GM19328 (cell line): ENCODE results near the gene SLC18A3.

ENCODE experiments used
- ATAC-seq: cut with Tn5 transposase; IDR thresholded peaks from one replicate; pipeline ENCODE4 v1.9.1; 2021; ENCODE audit warnings: mild to moderate bottlenecking, moderate library complexity; ENCODE audit not compliant: unreplicated experiment

The SLC18A3 gene

DNA sequence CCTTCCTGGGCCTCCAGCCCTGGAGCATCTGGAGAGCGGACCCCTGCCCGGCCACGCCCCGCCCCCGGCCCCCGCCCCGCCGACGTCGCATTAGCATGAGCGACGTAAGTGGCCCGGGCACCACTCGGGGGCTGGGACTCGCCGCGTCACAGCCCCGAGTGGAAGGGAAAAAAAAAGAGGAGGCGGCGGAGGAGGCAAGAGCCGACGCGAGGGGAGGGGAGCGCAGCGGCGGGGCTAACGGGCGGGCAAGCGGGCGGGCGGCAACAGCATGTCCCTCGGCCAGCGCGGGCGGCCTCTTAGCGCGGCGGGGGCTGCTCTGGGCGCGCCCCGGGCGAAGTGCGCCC, at the start of gene SLC18A3:
TSS of gene SLC18A3 (plus strand) at position 197 of the 344 bp plus-strand sequence. CDS start 431 bp downstream, outside the sequence.
- ATAC-seq: no peak

DNA sequence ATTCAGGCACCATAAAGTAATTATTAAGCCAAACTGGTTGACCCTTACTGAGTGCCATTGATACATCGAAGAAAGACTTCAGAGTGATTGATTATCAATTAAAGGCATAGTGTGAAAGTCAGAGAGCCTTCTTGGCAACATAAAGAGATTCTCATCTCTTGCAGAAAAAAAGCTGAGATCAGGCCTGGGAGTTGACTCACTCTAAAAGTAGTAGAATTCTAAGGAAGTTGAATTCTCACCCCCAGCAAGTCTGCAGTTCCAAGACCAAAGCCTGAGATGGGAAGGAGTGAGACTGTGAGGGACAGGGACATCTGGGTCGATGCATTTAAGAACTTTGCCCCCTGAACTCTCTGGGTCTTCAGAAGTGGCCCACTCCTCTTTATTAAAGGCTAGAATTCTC, 49.6 kb upstream of the SLC18A3 start:
- no peak for ATAC-seq

DNA sequence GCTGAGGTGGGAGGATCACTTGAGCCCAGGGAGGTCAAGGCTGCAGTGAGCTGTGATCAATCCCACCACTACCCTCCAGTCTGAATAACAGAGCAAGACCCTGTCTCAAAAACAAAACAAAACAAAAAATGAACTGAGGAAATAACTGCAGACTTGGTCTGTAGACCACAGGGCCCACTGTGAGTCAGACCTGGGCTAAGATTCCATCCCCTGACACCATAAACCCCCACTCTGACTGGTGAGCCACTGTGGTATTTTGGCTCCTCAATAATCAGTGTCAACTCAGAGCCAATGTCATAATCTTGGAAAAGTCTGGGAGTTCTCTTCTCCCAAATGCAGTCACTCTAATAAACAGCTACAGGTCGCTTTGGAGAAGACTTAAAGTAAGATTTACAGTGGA, 47.2 kb upstream of the SLC18A3 start:
- no peak for ATAC-seq

DNA sequence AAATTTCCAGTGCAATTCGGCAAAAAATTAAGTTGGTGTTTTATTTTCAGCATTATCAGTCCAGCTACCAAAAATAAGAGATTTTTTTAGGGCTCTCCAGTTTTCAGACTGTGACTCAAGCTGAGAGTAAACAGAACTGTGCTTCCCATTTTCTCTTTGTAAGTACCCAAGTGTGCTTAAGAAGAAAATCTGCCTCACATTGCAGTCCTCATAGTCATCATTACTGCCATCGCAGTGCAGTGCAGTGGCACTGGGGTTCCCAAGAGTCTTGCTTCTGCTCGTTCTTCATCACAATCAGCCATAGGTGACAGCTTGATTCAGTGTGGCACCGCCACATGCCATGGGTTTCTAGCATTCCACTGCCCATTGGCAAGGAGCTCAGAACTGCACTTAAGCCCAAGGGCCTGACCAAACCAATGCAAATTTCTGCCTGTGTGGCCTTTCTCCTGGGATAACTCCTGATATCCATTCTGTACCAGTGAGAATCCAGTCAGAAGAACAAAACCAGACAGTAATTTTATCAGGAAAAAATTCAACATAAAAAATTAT, 45.6 kb upstream of the SLC18A3 start:
- ATAC-seq: no peak

DNA sequence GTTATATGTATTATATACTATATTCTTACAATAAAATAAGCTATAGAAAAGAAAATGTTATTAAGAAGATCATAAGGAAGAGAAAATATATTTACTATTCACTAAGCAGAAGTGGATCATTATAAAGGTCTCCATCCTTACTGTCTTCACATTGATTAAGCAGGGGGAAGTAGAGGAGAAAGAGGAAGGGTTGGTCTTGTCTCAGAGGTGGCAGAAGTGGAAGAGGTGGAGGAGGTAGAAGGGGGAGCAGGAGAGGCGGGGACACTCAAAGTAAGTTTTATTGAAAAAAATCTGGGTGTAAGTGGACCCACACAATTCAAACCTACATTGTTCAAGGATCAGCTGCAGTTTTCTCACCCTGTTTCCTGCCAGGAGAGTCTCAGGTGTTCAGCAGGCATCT, 42.3 kb upstream of the SLC18A3 start:
- ATAC-seq: no peak

DNA sequence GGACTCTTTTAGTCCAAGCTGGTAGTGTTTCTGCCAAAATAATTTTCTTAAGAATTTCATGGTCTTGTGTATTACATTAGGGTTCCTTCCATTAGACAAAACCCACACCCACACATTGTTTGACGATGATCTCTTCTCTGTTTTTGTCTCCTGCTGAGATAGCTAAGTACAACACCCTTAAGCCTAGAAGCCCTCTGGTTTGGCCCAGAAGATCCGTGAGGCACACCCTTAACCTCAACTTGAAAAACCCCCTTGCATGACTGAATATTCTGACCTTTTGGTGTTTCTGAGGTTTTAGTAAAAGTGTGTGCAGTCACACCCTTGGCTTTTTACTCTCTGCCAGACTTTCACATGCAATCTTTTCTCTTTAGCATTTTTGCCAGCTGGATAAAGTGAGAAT, 41.9 kb upstream of the SLC18A3 start:
- ATAC-seq: peak; percentile 61

DNA sequence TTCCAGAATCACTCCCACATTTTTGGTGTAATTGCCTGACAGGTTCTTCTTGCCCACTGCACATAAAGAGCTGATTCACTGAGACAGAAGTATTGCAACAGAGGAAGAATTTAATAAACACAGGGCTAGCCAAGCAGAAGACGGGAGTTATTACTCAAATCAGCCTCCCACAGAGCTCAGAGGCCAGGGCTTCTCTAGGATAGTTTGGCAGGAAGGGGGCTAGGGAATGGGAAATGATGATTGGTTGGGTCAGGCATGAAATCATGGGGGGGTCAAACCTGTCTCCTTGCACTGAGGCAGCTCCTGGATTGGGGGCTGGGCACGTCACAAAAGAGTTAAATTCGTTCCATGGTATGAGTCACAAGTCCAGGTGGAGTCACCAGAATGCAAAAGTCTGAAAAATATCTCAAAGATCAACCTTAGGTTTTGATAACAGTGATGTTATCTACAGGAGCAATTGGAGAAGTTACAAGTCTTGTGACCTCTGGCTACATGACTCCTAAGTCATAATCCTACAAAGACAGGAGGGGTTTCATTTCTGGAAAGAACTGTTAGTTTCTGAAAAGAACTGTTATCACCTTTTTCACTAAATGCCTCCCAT, 41.0 kb upstream of the SLC18A3 start:
- ATAC-seq: no peak

DNA sequence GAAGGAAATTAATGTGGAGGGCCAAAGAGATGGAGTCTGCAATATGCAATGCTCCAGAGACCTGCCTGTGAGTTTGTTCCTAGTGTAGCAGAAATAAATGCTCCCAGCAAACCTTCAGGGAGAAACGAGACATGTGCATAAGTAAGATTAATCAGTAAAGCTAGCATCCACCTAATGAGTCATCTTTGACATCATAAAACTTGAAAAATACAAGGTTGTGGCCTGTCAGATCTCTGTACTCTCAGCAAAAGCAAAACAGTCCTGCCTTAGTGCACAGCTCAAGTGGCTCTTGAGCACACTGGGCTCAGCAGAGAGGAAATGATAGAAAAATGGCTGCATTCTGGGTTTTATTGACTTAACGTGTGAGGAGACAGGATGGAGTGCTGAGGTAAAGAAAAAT, 38.7 kb upstream of the SLC18A3 start:
- no peak for ATAC-seq

DNA sequence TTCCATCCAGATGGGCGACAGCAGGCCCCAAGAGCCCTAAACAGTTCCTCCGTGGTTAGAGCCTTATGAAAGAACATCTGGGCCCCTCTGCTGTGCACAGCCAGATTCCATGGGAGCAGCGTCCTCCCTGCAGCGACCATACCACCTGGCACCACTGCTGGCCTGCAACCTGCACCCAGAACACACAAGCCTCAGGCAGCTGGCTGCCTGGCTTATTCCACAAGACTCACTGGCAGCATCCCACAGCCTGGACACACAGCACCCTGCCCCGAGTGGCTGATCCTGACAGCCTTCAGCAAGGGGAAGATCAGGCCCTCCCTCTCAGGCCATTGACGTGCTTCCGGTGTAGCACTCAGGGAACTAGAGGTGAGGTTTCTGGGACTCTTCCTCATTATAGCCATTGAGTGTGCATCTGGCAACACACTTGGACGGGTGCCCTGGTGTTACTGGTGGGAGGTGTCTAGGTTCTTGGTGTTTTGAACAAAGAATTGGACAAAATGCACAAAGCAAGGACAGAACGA, 37.5 kb upstream of the SLC18A3 start:
- ATAC-seq: no peak

DNA sequence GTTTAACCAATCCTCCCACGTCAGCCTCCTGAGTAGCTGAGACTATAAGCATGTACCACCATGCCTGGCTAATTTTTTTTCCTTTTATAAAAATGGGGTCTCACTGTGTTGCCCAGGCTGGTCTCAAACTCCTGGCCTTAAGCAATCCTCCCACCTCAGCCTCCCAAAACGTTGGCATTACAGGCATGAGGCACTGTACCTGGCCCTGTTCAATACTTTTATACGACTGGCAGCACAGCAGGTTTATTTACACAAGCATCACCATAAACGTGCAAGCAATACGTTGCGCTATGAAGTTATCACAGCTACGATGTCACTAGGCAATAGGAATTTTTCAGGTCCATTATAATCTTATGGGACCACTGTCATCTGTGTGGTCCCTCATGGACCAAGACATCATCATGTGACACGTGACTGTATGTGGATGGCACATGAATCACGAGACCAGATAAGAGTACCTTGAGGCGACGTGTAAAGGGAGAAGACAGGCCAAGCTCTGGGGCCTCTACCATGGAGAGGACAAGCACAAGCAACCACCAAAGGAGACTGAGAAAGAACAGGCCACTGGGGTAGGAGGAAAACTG, 34.5 kb upstream of the SLC18A3 start:
- no peak for ATAC-seq

DNA sequence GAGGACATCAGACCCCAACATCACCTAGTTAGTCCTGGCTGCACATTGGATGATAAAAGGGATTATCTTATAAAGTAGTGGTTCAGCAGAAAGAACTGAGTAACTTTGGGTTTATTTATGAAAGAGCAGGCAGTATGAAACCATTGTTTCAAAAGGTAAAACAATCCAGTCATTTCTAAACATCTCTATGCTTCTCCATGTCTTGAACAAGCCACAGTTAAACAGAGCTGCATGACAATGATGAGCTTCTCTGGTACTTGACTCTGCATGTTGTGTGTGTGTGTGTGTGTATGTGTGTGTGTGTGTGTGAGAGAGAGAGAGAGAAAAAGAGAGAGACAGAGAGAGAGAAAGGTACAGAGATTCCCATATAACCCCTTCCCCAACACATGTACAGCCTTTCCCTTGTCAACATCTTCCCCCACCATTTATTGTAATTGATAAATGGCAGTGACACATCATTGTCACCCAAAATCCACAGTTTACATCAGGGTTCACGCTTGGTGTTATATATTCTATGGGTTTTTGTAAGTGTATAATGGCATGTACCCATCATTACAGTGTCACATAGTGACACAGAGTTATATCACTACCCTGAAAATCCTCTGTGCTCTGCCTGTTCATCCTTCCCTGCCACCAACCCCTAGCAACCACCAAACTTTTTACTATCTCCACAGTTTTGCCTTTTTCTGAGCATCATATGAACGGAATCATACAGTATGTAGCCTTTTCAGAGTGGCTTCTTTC, 32.8 kb upstream of the SLC18A3 start:
- no peak for ATAC-seq

DNA sequence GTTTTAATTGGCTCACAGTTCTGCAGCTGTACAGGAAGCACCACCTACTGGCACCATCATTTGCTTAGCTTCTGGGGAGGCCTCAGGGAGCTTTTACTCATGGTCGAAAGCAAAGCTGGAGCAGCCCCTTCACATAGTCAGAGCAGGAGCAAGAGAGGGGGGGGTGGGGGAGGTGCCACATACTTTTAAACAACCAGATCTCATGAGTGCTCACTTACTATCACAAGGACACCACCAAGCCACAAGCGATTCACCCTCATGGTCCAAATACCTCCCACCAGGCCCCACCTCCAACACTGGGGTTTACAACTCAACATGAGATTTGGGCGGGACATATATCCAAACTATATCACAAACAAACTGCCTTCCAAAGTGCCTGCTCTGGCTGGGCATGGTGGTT, 31.7 kb upstream of the SLC18A3 start:
- ATAC-seq: no peak

DNA sequence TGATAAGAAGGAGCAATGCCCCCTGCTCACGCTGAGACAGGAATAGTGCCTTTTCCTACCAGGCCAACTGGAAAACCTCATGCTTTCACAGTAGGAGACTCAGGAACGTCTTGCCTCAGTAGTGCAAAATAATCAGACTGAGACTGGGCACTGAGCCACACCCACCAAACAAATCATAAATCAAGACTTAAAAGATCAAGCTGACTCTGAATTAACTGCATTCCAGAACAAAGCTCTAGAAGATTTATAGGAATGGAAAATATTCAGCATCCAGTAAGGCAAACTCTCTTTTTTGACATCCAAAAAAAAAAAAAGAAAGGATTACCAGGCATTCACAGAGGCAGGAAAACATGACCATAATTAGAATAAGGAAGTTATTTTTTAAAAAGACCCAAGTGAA, 30.5 kb upstream of the SLC18A3 start:
- no peak for ATAC-seq

DNA sequence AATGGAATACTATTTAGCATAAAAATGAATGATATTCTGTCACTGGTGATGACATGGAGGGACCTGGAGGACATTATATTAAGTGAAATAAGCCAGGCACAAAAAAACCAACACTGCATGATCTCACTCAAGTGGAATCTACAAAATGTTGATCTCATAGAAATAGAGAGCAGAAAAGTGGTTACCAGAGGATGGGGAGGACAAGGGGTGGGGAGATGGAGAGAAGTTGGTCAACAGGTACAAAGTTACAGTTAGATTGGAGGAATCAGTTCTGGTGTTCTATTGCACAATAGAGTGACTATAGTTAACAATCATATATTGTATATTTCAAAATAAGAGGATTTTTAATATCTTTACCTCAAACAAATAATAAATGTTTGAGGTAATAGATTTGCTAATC, 24.7 kb upstream of the SLC18A3 start:
- no peak for ATAC-seq

DNA sequence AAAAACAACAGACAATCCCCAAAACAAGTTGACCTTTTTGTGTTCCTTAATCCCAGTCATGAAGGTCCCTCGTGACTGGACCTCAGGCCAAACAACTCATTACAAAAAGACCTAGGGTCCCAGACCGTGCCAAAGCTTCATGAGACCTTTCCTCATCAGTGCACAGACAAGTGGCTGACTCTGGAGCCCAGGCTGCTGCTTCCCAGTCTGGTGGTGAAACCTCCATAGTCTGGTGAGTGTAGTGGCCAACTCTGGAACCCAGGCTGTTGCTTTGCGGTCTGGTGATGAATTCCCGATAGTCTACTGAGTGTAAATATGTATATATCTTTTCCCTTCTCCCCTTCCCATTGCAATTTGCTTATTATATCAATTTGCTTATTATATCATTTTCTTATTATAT, 22.1 kb upstream of the SLC18A3 start:
- ATAC-seq: no peak

DNA sequence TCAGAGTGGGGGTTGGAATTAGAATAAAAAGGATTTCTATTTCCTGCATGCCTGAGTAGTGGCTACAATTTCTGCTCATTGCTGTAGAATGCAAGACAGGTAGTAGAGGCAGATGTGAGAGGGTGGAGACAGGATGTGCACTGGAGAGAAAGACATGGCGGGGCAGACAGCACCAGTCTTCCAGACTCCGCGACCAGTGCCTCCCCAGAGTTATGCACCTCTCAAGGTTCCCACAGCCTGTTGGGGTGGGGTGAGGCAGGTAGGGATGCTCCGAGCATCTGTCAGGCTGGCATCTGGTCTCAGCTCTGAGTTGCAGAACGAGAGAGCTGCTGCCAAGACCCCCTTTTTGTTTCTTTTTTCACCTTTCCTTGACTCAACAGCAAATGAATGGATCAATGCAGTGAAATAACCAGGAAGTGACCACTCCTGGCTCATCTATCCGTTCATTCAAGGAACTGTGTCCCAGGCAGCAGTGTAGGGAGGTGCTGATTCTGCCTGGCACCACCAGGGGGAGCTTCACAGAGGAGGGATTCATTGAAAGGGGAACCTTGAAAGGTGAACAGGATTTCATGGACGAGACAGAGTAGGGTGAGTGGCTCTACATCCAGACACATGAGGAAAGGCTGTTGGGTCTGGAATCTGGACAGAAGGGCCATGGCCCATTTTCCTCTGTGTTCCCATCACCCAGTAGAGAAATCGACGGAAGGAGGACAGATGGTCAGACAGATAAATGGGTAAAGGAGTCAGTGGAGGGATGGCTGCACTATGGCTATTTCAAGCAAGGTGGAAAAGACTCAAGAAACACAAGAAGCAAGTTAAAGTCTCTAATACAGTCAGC, 17.2 kb upstream of the SLC18A3 start:
- ATAC-seq: no peak

DNA sequence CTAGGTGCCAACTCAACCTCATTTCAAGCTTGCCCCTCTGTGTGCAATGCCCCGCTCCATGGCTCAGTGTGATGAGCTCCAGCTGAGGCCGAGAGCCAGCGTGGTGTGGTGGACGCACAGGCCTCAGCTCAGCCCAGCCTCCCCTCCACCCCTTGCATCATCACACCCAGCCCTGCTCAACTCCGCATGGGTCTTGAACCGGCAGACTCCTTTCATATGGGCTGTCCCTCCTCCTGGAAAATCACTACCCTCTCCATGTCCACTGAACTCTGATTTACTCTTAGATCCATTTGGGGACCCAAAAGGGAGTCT, 16.6 kb upstream of the SLC18A3 start:
- no peak for ATAC-seq

DNA sequence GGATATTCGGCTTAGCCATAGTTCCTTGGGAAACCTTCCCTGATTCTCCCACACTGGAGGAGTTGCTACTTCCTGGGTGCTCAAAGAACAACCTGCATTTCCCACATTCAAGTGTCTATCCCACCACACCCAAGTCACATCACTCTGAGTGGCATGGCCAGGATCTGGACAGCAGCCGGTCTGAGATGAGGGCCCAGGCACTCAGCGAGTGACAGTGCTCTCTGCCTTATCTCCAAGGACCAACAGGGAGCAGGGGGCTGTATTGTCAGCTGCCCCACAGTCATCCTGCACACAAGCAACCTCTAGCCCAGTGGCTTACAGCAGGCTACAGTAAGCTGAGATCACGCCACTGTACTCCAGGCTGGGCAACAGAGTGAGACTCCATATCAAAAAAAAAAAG, 16.1 kb upstream of the SLC18A3 start:
- no peak for ATAC-seq

DNA sequence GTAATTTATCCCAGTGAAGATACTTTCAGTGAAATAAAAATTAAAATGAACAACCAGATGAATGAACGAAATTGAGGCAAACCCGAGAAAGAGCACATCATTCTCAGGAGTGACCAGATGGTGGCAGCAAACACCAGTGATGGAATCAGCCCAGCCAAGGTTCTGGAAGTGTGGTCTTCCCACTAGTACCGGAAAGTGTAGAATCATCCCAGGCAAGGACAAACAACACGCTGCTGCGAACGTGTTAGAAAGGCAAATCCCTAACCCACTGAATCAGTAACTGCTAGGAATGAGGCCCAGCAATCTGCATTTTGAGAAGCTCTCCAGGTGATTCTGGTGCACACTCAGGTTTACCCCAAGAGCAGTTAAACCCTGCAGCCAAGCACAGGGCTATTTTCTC, 15.5 kb upstream of the SLC18A3 start:
- ATAC-seq: no peak

DNA sequence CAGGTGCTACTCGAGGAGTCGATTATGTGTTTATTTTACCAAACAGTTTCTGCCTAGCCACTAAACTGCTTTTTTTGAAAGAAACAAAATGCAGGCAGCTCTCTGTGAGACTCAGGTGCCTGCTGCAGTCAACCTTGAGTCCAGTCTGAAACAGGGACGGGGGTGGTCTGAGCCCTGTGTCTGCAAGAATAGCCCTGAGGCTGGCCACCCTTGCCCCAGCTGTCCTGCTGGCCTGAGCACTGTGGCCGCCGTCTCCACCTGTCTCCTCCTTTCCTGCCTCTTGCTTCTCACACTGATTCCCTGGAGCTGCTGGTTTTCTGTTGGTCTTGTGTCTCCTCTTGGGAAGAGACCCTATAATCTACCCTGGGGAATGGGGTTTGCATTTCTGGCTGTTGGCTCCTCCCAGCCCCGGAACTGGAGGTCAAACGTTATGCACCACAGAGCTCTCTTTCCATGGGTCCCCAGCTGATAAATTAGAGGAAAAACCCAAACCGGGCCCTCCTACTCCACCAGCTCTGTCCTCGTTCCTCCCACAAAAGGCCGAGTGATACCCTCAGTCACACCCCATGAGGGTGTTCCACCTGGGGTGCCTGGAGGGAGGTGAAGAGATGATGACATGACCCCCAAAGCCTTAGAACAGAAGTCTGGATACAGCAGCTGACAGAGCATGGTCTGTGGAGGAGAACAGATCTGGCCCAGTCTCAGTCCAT, 15.0 kb upstream of the SLC18A3 start:
- ATAC-seq: no peak
